ENCODE measurements around the gene PATJ.

- TF ChIP-seq, protein P1, sequence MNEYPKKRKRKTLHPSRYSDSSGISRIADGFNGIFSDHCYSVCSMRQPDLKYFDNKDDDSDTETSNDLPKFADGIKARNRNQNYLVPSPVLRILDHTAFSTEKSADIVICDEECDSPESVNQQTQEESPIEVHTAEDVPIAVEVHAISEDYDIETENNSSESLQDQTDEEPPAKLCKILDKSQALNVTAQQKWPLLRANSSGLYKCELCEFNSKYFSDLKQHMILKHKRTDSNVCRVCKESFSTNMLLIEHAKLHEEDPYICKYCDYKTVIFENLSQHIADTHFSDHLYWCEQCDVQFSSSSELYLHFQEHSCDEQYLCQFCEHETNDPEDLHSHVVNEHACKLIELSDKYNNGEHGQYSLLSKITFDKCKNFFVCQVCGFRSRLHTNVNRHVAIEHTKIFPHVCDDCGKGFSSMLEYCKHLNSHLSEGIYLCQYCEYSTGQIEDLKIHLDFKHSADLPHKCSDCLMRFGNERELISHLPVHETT (tag by site-specific recombination; IDR thresholded peaks at IDR 0.05), result no peak
- no peak for TF ChIP-seq ZNF747 (tag by site-specific recombination; IDR thresholded peaks at IDR 0.05)
- TF ChIP-seq REPIN1 (tag by site-specific recombination; IDR thresholded peaks at IDR 0.05; ENCODE audit: low read depth), result no peak
- no peak for TF ChIP-seq ZNF558 (tag by site-specific recombination; IDR thresholded peaks at IDR 0.05)
These were observed 213.0 kb downstream of the PATJ start for GRCh38 chr1:61955261-61955660.
